Measurements from ENCODE around the gene NIM1K. TPM values are rescaled to one million over a fixed set of nuclear protein-coding genes. Genes with fewer than 3 reads are reported as not detected.

Gene NIM1K
- total and polyA plus RNA-seq, 10 donors: 0.13 to 1.1 (median 0.39) TPM; not detected in 1

Small RNA genes within 50 kb of the gene (small RNA-seq; reads per million reads assigned to genes)
- 0 reads per million in 4 donors for gene AC106800.4

Other genes starting within 250 kb of the NIM1K start
- gene ANXA2R, start 151.9 kb upstream of the NIM1K start, total RNA-seq: 10 to 100 TPM; 10.0 to 27.2 (median 16.4) TPM
- 10 to 100 TPM; 28.9 to 44.5 (median 36.5) TPM for gene ANXA2R, start 151.9 kb upstream of the NIM1K start, polyA plus RNA-seq
- gene ZNF131, start 71.3 kb upstream of the NIM1K start, total RNA-seq: 10 to 100 TPM; 35.9 to 52.0 (median 44.6) TPM
- gene ZNF131, start 71.3 kb upstream of the NIM1K start, polyA plus RNA-seq: 10 to 100 TPM; 29.7 to 42.6 (median 35.0) TPM
- 10 to 100 TPM; 18.7 to 74.9 (median 30.0) TPM for gene HMGCS1, start 121.2 kb downstream of the NIM1K start, total RNA-seq
- 10 to 100 TPM; 12.0 to 18.0 (median 13.1) TPM for gene HMGCS1, start 121.2 kb downstream of the NIM1K start, polyA plus RNA-seq
- 10 to 100 TPM in 6 of 7 donors, 1 to 10 TPM in 1; 7.2 to 17.1 (median 13.1) TPM for gene CCL28, start 220.2 kb downstream of the NIM1K start, total RNA-seq
- 1 to 10 TPM; 3.7 to 4.9 (median 4.0) TPM for gene CCL28, start 220.2 kb downstream of the NIM1K start, polyA plus RNA-seq